D721Med (cell line): ENCODE measurements around the gene EGLN1.

ENCODE experiments used
- DNase-seq: peaks from one replicate; pipeline ENCODE4 v3.0.0; 2011; ENCODE audit warnings: low spot score; ENCODE audit not compliant: insufficient read length
- FAIRE-seq: peaks from 2 replicates; lab custom pipeline; 2011; peaks lifted over from hg19 to GRCh38; lab: Jason Lieb, UNC
- CTCF ChIP-seq: IDR thresholded peaks from 2 replicates; pipeline ENCODE4 v1.5.1; 2012; ENCODE audit warnings: mild to moderate bottlenecking, control low read depth; ENCODE audit not compliant: insufficient read depth; ENCODE audit errors: missing control alignments

Gene EGLN1

GRCh38 chr1:231428377-231428776 is 6.3 kb upstream of the EGLN1 start:
- DNase-seq (no peak), FAIRE-seq (no peak)
- no peak for TF ChIP-seq CTCF

DNA sequence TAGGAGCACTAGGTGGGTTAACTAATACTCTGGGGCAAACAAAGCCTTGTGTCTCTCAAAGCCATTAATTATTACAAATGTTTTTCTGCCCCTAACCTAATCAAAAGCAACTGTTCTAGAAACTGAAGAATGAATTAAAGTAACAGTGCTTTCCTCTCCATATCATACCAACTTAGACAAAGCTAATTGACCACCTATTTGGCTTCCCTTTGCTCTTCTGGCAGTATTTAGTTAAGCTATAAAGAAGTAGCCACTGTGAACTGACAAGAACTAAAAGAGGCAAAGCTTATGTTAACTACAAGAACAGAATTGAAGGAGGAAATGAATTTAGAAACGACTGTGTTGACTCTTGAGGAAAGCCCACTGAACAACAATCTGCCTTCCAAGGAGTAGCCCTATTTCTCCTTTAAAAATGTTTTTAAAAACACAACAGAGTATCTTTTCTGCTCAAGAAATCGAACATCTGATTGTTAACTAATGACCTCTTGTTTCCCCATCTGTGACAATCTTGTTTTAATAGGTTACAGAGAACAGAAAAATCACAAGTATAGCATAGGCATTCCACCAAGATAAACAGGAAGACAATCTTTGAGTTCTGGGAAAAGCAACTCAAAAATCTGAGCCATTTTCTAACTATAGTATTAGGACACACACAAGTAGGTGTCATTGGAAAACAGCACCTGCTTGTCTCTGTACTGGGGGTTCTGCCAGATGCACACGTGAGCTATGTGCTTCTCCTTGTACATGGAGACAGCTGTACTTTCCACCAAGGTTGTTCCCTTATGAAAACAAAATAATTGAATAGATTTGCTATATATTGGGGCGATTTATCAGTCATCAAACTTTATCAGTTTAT is 3.1 kb upstream of the EGLN1 start:
- TF ChIP-seq CTCF: no peak
- no peak for DNase-seq
- FAIRE-seq: no peak

DNA sequence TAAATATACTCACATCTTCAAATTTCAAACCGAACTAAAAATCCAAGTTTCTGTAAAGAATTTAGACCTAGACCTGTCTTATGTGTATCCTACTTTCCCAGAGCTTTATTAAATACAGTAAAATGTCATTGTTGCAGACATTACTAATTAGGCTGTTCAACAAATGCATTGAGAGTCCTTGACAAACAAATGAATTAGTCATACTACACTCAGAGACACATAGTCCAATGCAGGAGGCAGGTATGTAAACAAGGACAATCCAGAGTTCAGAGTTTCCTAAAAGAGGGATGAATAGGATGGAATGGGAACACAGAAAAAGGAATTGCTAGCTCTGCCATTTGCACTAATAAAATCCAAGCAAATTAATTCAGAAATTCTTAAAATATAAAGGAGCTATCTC is 1.6 kb upstream of the EGLN1 start:
- TF ChIP-seq CTCF: no peak
- no peak for DNase-seq
- FAIRE-seq: peak; percentile 80

DNA sequence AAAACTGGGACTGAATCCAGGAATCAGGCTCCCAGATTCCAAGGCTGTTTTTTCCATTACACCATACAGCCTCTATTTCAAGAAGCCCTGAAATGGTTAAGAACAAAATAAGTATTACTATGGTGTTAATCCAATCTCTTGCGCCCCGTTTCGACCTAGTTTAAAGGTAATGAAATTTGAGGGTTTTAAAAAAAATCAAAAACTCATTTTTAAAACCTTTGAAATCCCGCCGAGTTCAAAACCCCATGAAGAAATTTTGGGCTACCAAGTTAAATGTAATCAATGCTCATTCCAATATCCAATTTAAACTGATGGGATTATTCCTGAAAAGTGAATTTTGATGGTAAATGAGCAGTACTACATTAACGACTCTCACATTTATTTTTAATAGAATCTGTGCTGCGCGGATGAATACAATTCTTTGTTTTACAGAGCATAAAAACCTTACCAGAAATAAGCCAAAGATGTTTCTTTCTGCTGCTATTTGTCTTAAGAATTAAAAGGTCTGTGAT is 767 bp upstream of the EGLN1 start:
- FAIRE-seq (no peak), DNase-seq (no peak)
- no peak for TF ChIP-seq CTCF

- DNase-seq (no peak), FAIRE-seq (no peak)
- no peak for TF ChIP-seq CTCF
Observed at GRCh38 chr1:231421546-231421970, 529 bp downstream of the EGLN1 start.

- no peak for DNase-seq
- FAIRE-seq: no peak
- no peak for TF ChIP-seq CTCF
Observed at GRCh38 chr1:231420959-231421545, 1.0 kb downstream of the EGLN1 start.

DNA sequence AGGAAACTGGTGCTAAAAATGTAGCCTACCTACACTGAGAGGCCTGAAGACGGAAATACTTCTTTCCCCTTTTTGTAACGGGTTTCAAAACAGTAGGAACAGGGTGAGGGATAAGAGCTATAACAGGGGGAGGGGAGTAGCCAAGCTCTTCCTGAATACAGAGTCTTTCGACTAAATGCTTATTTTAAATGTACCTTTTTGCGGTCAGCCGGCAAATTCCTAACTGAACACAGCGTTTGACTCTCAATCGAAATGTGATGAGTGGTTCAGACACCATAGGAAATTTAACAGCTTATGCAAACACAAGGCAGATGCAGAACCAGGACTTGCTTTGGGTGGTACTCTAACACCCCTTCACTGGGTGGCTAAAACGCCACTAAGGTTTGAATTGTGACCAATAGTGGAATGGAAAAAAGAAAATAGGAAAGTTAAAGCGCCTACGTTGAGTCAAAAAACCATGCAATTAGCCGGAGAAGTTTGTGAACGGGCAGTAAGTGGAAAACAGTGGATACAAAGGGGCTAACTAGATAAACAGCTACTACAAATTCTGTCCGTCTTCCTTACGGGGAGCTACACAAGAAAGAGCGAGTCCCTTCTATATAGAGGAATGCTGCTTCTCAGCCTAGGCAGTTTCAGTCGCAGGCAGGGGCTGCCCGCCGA is 1.7 kb downstream of the EGLN1 start:
- FAIRE-seq (no peak), DNase-seq (no peak)
- no peak for TF ChIP-seq CTCF
